ENCODE data around the gene BPIFB2. TPM values are rescaled to one million over a fixed set of nuclear protein-coding genes. Genes with fewer than 3 reads are reported as not detected.

The BPIFB2 gene
- polyA plus RNA-seq, 3 donors = not detected

DNA sequence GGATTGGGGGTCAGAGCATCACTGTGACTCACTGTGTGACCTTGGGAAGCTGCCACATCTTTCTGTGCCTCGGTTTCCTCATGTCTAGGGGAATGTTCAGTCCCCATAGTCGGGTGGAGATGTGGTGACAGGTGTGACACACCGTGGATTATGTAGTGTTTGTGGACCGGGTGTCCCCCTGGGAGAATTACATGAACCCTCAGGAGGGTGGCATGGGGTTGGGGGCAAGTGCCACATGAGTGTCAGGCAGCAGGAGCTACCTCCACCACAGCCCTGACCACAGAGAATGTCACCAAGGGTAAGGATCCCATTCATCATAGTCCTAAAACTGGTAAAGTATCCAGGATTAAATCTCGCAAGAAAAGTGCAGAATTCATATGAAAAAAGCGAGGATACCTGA lies 26.5 kb upstream of the BPIFB2 start:
- H3K27ac ChIP-seq (ENCODE audit: low read depth, low read length) = no peak overlapping the region
- 81 to 87% (median 83%) methylated on average over 6 of the region's 6 CpGs for WGBS, 3 donors

DNA sequence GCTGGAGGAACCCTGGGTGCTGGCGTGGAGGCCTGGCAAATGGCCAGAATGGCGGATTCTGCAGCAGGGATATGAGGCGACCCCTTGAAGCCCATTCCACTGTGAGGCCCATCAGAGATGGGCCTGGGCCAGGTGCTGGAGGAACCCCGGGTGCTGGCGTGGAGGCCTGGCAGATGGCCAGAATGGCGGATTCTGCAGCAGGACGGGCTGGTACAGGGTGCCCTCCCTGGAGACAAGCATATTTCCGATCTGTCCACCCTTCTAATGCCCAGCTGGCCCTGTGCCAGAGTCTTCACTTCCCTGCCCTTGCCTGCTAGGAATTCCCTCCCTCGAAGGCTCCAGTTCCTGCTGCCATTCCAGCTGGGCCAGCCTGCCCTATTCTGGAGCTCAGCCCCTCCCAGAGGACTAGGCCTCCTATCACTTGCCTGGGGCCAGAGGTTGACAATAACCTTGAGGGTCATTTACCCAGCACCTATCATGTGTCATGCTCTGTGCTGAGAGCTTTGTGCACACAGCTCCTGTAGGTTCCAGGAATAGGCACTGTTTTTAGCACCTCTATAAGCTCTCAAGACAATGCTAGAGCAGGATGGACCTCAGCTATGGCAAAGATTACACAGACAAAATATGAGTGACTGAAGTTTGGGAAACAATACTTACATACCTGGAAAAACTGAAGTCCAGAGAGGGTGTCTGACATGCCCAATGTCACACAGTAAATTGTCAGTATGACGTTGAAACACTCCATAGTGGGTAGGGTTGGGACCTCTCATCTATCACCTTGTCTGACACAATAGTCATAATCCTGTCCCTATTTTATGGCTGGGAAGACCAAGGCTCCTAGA lies 24.7 kb upstream of the BPIFB2 start:
- 53 to 64% (median 63%) methylated on average over 10 of the region's 10 CpGs for WGBS, 3 donors
- no peak overlapping the region for H3K27ac ChIP-seq (ENCODE audit: low read depth, low read length)

DNA sequence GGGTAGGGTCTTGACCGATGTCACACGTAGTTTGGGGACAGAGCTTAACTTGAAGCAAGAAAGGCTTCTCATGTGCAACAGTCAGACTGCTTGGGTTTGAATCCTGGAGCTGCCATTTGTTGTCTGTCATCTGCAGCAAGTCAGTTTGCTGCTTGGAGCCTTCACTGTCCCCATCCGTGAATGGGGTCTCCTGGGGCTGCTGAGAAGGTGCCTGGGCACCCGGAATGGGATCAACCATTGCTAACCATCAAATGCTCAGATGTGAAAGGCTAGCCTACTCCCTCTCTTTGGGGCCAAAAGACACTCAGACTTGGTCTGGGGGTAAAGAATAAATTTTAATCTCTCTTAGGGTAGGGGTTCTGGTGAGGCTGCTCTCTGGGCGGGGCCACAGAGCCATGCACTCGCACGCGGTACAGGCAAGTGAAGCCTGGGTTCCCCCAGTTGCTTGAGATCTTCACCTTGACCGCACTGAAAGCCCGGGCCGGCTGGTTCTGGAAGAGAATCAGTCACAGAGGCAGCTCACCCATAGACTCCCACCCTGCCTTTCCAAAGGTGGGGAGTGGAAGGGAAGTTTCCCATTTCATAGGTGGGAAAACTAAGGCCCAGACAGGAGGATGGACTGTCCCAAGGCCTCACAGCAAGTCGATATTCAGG lies 23.9 kb upstream of the BPIFB2 start:
- WGBS, 3 donors = 81 to 87% (median 85%) methylated on average over 12 of the region's 12 CpGs
- no peak overlapping the region for H3K27ac ChIP-seq (ENCODE audit: low read depth, low read length)

DNA sequence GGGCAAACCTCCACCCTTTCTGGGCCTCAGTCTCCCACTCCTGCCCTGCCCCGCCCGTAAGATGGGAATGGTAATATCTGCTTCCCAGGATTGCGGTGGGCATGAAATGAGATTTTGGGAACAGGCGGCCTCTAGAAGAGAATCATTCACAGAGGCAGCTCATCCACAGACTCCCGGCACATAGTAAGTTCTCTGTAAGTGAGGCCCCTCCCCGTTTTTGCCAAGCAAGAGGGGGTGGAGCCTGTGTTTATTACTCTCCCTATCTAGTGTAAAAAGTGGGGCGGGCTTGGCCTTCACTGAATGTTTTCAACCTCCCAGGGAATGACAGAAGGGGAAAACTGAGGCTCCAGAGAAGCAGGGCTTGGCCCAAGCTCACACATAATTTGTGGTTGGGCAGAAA lies 23.3 kb upstream of the BPIFB2 start:
- 63 to 76% (median 72%) methylated on average over 7 of the region's 7 CpGs for WGBS, 3 donors
- H3K27ac ChIP-seq (ENCODE audit: low read depth, low read length) = no peak overlapping the region

DNA sequence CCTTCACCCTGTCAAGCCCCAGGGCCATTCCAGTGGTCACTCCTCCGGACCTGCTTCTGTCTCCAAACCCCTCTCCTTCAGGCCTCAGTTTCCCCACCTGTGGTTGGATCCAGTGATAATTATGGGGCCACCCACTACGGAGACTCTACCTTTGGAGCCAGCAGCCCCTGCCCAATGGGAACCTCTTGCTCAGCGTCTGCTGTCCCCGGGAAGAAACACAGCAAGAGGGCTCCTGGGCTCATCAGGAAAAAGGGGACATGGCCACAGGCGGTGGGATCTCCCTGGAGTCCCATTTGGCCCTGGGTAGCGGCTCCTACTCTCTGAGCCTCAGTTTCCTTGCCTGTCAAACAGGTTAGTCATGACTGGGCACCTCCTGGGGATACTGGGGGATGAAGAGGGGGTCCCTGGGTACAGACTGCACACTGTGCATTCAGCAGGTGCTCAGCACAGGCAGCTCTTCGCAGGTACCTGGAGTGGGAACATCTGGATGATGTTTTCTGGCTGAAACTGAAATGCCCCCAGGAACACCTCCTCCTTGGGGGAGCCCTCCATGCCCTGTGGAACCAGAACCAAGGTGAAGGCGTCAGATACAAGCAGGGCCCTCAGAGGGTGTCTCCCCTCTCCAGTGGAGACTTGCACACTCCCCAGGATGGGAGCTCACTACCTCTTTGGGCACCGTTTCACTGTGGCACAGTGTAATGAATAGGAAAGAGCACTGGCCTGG lies 22.7 kb upstream of the BPIFB2 start:
- no peak overlapping the region for H3K27ac ChIP-seq (ENCODE audit: low read depth, low read length)
- 76 to 89% (median 86%) methylated on average over 9 of the region's 9 CpGs for WGBS, 3 donors

DNA sequence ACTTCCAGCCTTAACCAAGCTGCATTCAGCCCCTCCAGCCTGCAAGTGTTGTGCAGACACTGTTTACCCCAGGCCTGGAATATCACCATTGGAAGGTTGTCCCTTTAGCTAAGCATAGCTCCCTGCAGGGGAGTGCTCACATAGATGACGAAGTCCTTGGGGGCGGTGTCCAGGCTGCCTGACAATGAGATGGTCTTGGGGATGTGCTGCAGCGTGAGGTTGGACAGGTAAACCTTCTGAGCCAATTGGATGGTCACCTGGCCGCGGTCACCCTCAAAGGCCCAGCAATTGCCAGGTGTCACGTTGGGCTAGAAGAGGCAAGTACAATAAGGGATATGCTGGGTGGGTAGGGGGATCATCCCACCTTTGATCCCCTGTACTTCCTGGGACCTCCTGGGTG lies 21.9 kb upstream of the BPIFB2 start:
- 77 to 92% (median 87%) methylated on average over 6 of the region's 6 CpGs for WGBS, 3 donors
- H3K27ac ChIP-seq (ENCODE audit: low read depth, low read length) = no peak overlapping the region

DNA sequence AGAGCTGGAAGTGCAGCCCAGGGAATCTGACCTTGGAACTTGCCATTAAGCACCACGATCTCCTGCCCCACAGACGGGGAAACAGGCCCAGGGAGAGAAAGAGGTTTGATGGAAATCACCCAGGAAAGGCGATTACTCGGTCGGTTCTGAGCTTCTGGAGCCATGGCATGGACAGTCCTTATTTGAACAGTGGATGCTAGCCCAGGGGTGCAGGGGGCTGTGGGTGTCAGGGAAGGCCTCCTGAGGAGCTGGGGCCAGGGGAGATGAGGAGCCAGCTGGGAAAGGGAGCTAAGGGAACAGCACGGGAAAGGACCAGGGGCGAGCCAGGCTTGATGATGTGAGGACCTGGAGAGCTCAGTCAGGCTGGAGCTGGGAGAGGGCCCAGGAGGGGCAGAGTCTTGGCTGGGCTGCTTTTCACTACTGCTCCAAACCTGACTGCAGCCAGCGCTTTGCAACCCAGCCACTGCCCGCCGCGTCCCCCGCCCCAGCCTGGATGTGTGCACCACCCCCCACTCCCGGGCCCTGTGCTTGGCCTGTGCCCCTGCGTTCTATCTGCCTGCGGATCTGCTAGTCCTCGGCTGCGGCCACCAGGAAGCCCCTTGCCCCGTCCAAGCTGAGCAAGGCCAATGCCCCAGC lies 21.1 kb upstream of the BPIFB2 start:
- no peak overlapping the region for H3K27ac ChIP-seq (ENCODE audit: low read depth, low read length)

DNA sequence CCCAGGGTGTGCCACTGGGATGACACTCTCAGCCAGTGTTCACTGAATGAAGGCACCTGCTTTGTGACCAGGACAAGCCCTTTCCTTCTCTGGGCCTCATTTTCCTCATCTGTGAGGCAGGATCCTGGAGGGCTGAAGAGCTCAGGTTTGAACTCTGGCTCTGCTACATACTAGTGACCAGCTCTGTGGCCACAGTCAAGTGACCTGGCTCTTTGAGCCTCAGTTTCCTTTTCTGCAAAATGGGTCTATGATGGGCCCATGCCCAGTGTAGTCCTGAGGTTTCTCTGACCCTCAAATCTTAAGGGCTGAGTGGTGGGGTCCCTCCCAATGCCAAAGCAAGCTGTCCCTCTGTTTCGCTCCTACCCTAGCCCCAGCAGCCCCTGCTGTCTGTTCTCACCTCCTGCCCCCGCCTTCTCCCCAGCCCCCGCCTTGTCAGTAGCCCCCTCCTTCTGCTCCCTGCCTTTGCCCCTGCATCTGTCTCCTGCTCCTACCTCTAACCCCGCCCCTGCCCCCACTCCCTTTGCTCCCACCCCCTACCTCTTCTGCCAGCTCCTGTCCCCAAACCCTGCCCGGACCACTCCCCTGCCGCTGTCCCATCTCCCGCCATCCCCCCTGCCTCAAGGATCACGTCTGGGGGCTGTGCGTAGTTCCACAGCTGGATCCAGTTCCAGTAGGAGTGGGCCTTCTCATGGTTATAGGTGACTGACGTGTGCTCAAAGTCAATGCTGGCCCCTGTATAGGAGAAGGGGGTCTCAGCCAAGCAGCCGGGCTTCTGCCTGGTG lies 20.3 kb upstream of the BPIFB2 start:
- 79 to 86% (median 83%) methylated on average over 11 of the region's 11 CpGs for WGBS, 3 donors
- H3K27ac ChIP-seq (ENCODE audit: low read depth, low read length) = no peak overlapping the region

More for the DNA sequence above, 21.1 kb upstream of the BPIFB2 start:
- WGBS, 3 donors = 70 to 80% (median 74%) methylated on average over 14 to 18 of the region's 18 CpGs

DNA sequence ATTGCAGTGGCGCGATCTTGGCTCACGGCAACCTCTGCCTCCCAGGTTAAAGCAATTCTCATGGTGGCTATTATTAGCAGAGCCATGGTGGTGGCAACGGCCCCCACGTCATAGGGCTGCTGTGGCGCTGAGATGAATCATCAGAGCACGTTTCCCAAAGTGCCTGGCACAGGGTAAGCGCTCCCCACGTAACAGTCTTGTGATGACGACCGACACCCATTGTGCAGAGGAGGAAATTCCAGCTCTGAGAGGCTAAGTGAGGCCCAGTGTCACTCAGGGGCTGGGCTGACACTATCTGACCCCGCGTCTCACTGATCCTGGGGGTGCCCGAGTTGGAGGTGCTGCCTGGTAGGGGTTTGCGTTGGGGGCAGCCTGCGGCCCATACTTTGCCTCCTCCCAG lies 19.5 kb upstream of the BPIFB2 start:
- 80 to 85% (median 83%) methylated on average over 16 of the region's 16 CpGs for WGBS, 3 donors

DNA sequence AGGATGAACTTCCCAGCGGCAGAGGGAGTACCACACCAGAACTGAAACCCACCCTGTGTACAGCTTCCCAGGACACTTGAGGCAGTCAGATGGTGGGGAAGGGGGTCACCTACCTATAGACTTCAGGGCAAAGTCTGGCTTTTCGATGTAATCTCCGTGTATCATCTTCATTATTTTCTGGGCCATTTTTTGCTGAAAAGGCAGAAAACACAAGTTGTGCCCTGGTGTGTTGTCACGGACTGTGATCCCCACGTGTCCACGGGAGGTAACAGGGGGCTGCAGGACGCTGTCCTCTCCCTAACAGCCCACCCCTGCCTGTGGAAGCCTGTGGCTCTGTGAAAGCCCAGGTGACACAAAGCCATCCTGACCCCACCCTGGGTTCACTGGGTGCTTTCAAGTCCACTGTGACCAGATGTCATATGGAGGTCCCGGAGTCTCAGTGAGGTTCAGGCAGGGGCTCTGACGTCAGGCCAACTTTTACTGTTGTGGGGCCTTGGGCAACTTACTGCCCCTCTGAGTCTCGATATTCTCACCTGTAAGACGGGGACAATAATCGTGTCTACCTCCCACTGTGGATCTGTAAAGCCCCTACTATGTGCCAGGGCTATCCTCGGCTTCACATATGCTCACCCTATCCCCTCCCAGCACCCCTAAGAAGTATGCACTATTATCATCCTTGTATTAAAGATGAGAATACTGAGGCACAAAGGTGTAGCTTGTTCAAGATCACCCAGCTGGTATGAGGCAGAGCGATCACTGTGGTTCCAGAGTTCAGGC lies 17.8 kb upstream of the BPIFB2 start:
- WGBS, 3 donors = 81 to 90% (median 85%) methylated on average over 14 of the region's 14 CpGs

More for the DNA sequence above, 19.5 kb upstream of the BPIFB2 start:
- no peak overlapping the region for H3K27ac ChIP-seq (ENCODE audit: low read depth, low read length)

DNA sequence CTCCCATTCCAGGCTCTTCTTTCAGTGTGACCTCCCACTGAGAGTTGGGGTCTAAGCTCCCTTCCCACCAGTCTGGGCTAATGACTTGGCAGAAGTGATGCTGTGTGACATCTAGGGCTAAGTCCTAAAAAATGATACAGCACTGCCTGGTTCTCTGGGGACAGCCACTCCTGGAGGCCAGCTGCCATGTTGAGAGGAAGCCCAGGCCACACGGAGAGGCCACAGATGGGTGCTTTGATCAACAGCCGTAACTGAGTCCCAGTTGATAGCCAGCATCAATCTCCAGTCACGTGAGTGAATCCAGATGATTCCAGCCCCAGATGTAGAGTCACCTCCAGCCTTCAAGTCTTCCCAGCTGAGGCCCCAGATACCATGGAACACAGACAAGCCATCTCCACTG lies 17.1 kb upstream of the BPIFB2 start:
- 65 to 83% (median 73%) methylated on average over 3 of the region's 3 CpGs for WGBS, 3 donors
- H3K27ac ChIP-seq (ENCODE audit: low read depth, low read length) = no peak overlapping the region

More for the DNA sequence above, 17.8 kb upstream of the BPIFB2 start:
- no peak overlapping the region for H3K27ac ChIP-seq (ENCODE audit: low read depth, low read length)

DNA sequence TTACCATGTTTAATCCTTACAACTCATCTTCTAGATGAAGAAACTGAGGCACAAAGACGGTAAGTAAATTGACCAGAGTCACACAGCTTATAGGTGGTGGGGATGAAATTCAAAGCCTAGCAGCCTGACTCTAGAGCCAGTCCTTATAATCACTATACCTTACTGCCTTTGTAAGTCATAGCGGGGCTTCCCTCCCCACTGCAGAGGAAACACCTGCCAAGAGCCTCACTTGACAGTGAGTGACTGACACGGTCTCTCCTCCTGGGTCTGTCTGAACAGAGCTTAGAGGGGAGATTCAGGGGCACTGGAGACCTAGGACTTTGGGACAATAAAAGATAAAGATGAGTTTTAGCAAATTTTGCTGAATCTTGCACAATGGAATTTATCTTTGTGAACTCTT lies 16.1 kb upstream of the BPIFB2 start:
- H3K27ac ChIP-seq (ENCODE audit: low read depth, low read length) = no peak overlapping the region
- 42 to 51% (median 49%) methylated on average over 3 of the region's 3 CpGs for WGBS, 3 donors

DNA sequence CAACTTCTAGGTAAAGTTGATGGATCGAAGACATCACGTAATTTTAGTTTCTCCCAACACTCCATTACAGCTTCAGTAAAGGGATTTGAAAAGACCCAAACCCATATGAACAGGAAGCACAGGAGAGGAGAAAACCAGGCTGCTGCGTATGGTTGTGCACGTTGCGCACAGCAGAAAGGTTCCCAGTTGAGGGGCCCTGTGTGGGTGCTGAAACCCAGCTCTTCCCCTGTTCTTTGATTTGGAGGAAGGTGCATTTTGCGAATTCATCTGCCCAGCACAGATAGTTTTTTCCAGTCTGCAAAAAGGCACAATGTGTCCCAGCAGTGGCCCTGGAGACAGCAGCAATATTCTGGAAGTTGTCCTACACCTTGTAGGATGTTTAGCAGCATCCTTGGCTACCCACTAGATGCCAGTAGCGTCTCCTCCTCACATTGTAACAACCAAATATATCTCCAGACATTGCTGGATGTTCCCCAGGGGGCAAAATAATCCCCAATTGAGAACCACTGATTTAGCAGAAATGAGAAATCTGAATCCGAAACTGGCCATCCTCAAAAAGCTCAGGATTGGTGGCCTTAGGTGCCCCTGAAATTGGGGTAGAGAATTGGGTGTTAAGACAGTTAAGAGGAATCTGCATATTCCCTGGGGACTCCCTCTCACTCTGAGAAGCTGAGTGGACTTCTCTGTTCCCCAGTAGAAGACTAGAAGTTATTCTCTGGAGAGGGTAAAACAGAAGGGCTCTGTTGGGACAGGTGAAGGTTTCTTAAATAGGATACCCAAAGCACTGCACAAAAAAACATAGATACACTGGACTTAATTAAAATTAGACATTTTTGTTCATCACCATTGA lies 15.5 kb upstream of the BPIFB2 start:
- 76 to 84% (median 78%) methylated on average over 8 of the region's 8 CpGs for WGBS, 3 donors
- H3K27ac ChIP-seq (ENCODE audit: low read depth, low read length) = no peak overlapping the region

DNA sequence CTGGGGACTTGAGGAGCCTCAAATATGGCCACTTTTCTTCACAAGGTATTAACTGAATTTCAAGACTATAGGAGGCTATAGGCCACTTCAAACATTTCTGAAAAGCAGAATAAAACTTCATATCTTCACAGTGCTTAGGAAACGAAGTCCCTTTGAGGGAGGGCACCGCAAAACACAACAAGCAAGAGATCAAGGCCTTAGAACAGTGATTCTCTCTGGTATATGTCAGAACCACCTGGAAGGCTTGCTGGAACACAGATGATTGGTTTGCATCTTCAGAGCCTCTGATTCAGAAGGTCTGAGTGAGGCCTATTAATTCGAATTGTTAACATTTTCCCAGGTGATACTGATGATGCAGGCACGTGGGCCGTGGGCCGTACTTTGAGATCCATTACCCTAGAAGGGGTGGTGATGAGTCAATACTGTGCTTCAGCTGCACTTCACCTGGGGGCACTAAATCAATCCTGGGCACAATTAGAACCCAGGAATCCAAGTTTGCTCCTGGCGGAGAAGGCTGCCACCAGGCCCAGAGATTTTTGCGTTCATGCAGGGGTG lies 13.9 kb upstream of the BPIFB2 start:
- WGBS, 3 donors = 69 to 82% (median 78%) methylated on average over 8 of the region's 8 CpGs
- no peak overlapping the region for H3K27ac ChIP-seq (ENCODE audit: low read depth, low read length)

DNA sequence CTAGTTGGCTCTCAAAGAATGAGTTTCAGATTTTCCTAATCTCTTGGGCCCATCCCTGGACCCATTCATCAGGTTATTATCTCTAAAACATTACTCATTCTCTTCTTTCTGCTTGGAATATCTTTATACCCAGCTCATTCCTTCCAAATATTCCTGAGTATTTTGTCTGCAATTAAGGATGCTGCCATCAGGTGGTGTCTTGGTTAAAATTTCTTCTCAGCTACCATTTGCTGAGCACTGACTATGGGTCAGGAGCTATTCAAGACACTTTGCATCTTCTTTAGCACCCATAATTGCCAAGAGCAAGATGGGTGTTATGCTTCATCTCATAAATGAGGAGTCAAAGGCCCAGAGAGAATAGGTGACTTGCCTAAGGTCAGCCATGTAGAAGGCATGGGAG lies 11.7 kb upstream of the BPIFB2 start:
- no peak overlapping the region for H3K27ac ChIP-seq (ENCODE audit: low read depth, low read length)

DNA sequence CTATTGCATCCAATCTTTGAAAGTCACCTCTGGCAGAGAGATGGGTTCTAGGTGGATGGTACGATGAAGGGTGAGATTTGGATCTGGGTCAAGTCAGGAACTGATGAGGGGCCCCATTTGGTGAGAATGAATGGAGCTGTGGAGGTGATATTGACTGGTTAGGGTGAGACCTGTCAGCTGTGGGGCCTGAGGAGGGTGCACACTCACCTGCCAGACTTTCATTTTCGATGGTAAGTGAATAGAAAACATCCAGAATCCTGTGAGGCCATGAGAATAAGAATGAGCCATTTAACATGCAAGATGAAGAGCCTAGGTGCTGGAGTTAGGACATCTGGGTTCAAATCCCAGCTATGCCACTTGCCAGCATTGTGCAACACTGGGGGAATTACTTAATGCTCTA lies 10.1 kb upstream of the BPIFB2 start:
- WGBS, 3 donors = 50 to 85% (median 76%) methylated on average over 2 of the region's 2 CpGs
- no peak overlapping the region for H3K27ac ChIP-seq (ENCODE audit: low read depth, low read length)

Data from adipose tissue (tissue), 3 donors.